HepG2 (cell line): ENCODE measurements around the gene ATP5MK. TPM values are rescaled to one million over a fixed set of nuclear protein-coding genes. Genes with fewer than 3 reads are reported as not detected.

Experiments used
- CBX1 ChIP-seq: IDR thresholded peaks from one replicate; pipeline ENCODE4 v1.6.1; 2016; ENCODE audit warnings: antibody characterized with exemption, low read depth
- CBX2 ChIP-seq, 2 experiments: fragments of 200-600 bp in 1 of 2; sonication (generic); formaldehyde crosslinking in 1 of 2; IDR thresholded peaks; 2 replicates each; pipeline versions ENCODE4 v1.7.0 to v1.8.1; 2018 to 2022; ENCODE audit warnings: low read depth in 2 of 2, low read length in 1 of 2, mild to moderate bottlenecking in 1 of 2, missing genetic modification reagents in 1 of 2
- CEBPB ChIP-seq: IDR thresholded peaks from 2 replicates; pipeline ENCODE4 v1.6.1; 2011; ENCODE audit warnings: low read depth, low read length, improper control_type of control experiment, borderline replicate concordance
- CHD2 ChIP-seq: IDR thresholded peaks from 2 replicates; pipeline ENCODE4 v1.6.1; 2011; ENCODE audit warnings: low read depth, low read length, improper control_type of control experiment
- GTF3A ChIP-seq: sonication (generic); formaldehyde crosslinking; conservative IDR thresholded peaks from 2 replicates; pipeline ENCODE4 v1.4.0; 2020; ENCODE audit warnings: mild to moderate bottlenecking, missing genetic modification reagents
- HOXA7 ChIP-seq: sonication (generic); formaldehyde crosslinking; IDR thresholded peaks from 2 replicates; pipeline ENCODE4 v1.8.1; 2022; ENCODE audit warnings: mild to moderate bottlenecking, missing genetic modification reagents, moderate library complexity
- KAT8 ChIP-seq: IDR thresholded peaks from 2 replicates; pipeline ENCODE4 v1.6.1; 2016; ENCODE audit warnings: missing genetic modification reagents, missing compliant biosample characterization
- MED1 ChIP-seq: sonication (generic); formaldehyde crosslinking; IDR thresholded peaks from 2 replicates; pipeline ENCODE4 v1.4.0; 2020; ENCODE audit warnings: missing genetic modification reagents
- NFIC ChIP-seq: IDR thresholded peaks from 2 replicates; pipeline ENCODE4 v1.6.1; 2012; ENCODE audit warnings: mild to moderate bottlenecking, low read length, inconsistent platforms
- NFRKB ChIP-seq: fragments of 450-650 bp; IDR thresholded peaks from 2 replicates; pipeline ENCODE4 v1.6.1; 2017
- PCBP2 ChIP-seq: fragments of 200-400 bp; formaldehyde crosslinking; optimal IDR thresholded peaks from 2 replicates; pipeline ENCODE3; 2018; ENCODE audit warnings: low read length, low read depth; ENCODE audit not compliant: poor library complexity, severe bottlenecking
- SCMH1 ChIP-seq: sonication (generic); formaldehyde crosslinking; IDR thresholded peaks from 2 replicates; pipeline ENCODE4 v1.9.0; 2021; ENCODE audit warnings: missing genetic modification reagents, mild to moderate bottlenecking, borderline replicate concordance
- U2AF1 ChIP-seq: fragments of 200-400 bp; formaldehyde crosslinking; optimal IDR thresholded peaks from 2 replicates; pipeline ENCODE3; 2017; ENCODE audit warnings: mild to moderate bottlenecking, low read depth, low read length
- ZFP36 ChIP-seq: fragments of 150-350 bp; IDR thresholded peaks from 2 replicates; pipeline ENCODE4 v1.6.1; 2018; ENCODE audit warnings: borderline replicate concordance, low read length, low read depth; ENCODE audit not compliant: partially characterized antibody
- ZFX ChIP-seq: sonication (generic); formaldehyde crosslinking; IDR thresholded peaks from 2 replicates; pipeline ENCODE4 v1.4.0; 2020; ENCODE audit warnings: mild to moderate bottlenecking, low read depth, missing genetic modification reagents, moderate library complexity
- ZMYM4 ChIP-seq: sonication (generic); formaldehyde crosslinking; IDR thresholded peaks from 2 replicates; pipeline ENCODE4 v1.8.1; 2023; ENCODE audit warnings: mild to moderate bottlenecking, missing genetic modification reagents
- ZNF143 ChIP-seq: sonication (generic); formaldehyde crosslinking; IDR thresholded peaks from 2 replicates; pipeline ENCODE4 v1.4.0; 2020; ENCODE audit warnings: missing genetic modification reagents
- ZNF451 ChIP-seq: sonication (generic); formaldehyde crosslinking; IDR thresholded peaks from 2 replicates; pipeline ENCODE4 v1.5.0; 2020; ENCODE audit warnings: mild to moderate bottlenecking, missing genetic modification reagents
- ZNF782 ChIP-seq: sonication (generic); formaldehyde crosslinking; IDR thresholded peaks from 2 replicates; pipeline ENCODE4 v1.4.0; 2020; ENCODE audit warnings: missing genetic modification reagents, mild to moderate bottlenecking, borderline replicate concordance
- ZNF883 ChIP-seq: sonication (generic); formaldehyde crosslinking; IDR thresholded peaks from 2 replicates; pipeline ENCODE4 v1.5.1; 2020; ENCODE audit warnings: mild to moderate bottlenecking, missing genetic modification reagents; ENCODE audit errors: not compliant biosample characterization
- polyA plus RNA-seq, 8 experiments: library from polyadenylated mRNA; depleted of rRNA in 3 of 8; stranded (reverse) in 7 of 8; unstranded in 1 of 8; fragments of >200 nt; fragmentation: Illumina TruSeq in 4 of 8; extraction: Trizol in 4 of 8; gene quantifications; 2 replicates each; pipeline versions ENCODE4 v1.2.1 to v1.2.3, GENCODE V29; 2011 to 2016; ENCODE audit warnings: low read depth in 4 of 8, missing spikeins in 1 of 8, mixed read lengths in 1 of 8; ENCODE audit not compliant: insufficient read depth in 1 of 8
- total RNA-seq, 5 experiments: library from RNA; depleted of rRNA; stranded (reverse); fragments of >200 nt; fragmentation: Illumina TruSeq; extraction: Trizol; gene quantifications; 2 replicates each; pipeline ENCODE4 v1.2.3, GENCODE V29; 2016; ENCODE audit warnings: low read depth in 1 of 5
- TF ChIP-seq, protein P1 (sequence below): sonication (generic); formaldehyde crosslinking; IDR thresholded peaks from 2 replicates; pipeline ENCODE4 v1.8.0; 2022; ENCODE audit warnings: mild to moderate bottlenecking, missing genetic modification reagents
- TF ChIP-seq, protein P2 (sequence below): sonication (generic); formaldehyde crosslinking; IDR thresholded peaks from 2 replicates; pipeline ENCODE4 v1.8.1; 2022; ENCODE audit warnings: mild to moderate bottlenecking, missing genetic modification reagents
- TF ChIP-seq, protein P3 (sequence below): sonication (generic); formaldehyde crosslinking; IDR thresholded peaks from 2 replicates; pipeline ENCODE4 v1.4.0; 2020; ENCODE audit warnings: missing genetic modification reagents
- TF ChIP-seq, protein P4 (sequence below): sonication (generic); formaldehyde crosslinking; IDR thresholded peaks from 2 replicates; pipeline ENCODE4 v1.4.0; 2020; ENCODE audit warnings: missing genetic modification reagents

Gene ATP5MK
- total and polyA plus RNA-seq, 2 of the 13 experiments (the other 11 are each of a cell fraction or from before 2014, with no cell fraction given) = 312 to 517 TPM

DNA sequence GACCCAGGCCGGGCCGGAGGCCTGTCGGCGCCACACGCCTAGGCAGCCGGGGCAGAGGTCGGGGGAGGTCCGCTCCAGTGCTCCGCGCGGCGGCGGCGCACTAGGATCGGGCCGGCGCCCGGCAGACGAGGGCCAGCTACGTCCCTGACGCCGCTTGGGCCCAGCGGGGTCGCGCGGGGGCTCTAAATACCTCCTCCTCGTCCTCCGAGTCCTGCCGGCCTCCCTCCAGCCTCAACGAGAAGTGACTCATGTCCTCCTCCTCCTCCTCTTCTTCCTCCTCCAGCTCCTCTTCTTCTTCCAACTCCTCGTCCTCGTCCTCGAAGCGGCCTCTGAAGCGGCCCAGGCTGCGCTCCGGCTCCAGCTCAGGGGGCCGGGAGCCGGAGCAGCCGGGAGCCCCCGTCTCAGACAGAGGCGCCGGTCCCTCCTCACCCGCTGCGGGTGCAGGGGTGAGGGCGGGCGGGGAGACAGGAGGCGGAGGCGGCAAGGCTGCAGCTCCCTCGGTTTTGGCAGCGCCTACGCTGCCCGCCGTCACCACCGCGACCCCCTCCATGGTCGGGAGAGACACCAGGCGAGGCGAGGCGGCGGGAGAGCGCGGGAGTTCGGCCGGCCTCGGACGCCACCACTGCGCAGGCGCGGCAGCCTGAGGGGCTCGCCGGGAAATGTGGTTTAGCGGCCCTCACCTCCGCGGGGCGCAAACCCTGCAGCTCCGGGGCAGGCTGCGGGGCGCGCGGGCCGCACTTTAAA lies 45.6 kb downstream of the ATP5MK start, which contains the start of gene PCGF6 (continued):
- peak; percentile 36; the same call in 1 of the 2 replicates for TF ChIP-seq KAT8 (CRISPR knock-in tag)
- TF ChIP-seq ZFP36 = no peak
- TF ChIP-seq ZNF782 (CRISPR knock-in tag) = 0 out of 2 replicates have a peak, but pooled peaks have one; percentile 58
- no peak for TF ChIP-seq NFRKB
- no peak for TF ChIP-seq CBX1
- TF ChIP-seq NFIC = no peak
- TF ChIP-seq MED1 = 0 out of 2 replicates have a peak, but pooled peaks have one; percentile 39
- no peak; the same call in 1 of the 2 replicates for TF ChIP-seq ZMYM4 (CRISPR knock-in tag)
- TF ChIP-seq GTF3A (CRISPR knock-in tag) = no peak
- TF ChIP-seq ZNF143 (CRISPR knock-in tag) = peak; percentile 92
- TF ChIP-seq, protein P1, sequence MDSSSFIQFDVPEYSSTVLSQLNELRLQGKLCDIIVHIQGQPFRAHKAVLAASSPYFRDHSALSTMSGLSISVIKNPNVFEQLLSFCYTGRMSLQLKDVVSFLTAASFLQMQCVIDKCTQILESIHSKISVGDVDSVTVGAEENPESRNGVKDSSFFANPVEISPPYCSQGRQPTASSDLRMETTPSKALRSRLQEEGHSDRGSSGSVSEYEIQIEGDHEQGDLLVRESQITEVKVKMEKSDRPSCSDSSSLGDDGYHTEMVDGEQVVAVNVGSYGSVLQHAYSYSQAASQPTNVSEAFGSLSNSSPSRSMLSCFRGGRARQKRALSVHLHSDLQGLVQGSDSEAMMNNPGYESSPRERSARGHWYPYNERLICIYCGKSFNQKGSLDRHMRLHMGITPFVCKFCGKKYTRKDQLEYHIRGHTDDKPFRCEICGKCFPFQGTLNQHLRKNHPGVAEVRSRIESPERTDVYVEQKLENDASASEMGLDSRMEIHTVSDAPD = no peak
- TF ChIP-seq SCMH1 (CRISPR knock-in tag) = no peak
- no peak for TF ChIP-seq CEBPB
- peak; percentile 90 for TF ChIP-seq ZFX (CRISPR knock-in tag)
- TF ChIP-seq, protein P2, sequence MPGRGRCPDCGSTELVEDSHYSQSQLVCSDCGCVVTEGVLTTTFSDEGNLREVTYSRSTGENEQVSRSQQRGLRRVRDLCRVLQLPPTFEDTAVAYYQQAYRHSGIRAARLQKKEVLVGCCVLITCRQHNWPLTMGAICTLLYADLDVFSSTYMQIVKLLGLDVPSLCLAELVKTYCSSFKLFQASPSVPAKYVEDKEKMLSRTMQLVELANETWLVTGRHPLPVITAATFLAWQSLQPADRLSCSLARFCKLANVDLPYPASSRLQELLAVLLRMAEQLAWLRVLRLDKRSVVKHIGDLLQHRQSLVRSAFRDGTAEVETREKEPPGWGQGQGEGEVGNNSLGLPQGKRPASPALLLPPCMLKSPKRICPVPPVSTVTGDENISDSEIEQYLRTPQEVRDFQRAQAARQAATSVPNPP (CRISPR knock-in tag) = no peak
- no peak for TF ChIP-seq HOXA7 (CRISPR knock-in tag)
- TF ChIP-seq ZNF451 (CRISPR knock-in tag) = peak; percentile 83
- no peak for TF ChIP-seq PCBP2
- TF ChIP-seq CHD2 = peak; percentile 50; the same call in 1 of the 2 replicates
- TF ChIP-seq ZNF883 (CRISPR knock-in tag) = peak; percentile 43
- TF ChIP-seq, protein P3, sequence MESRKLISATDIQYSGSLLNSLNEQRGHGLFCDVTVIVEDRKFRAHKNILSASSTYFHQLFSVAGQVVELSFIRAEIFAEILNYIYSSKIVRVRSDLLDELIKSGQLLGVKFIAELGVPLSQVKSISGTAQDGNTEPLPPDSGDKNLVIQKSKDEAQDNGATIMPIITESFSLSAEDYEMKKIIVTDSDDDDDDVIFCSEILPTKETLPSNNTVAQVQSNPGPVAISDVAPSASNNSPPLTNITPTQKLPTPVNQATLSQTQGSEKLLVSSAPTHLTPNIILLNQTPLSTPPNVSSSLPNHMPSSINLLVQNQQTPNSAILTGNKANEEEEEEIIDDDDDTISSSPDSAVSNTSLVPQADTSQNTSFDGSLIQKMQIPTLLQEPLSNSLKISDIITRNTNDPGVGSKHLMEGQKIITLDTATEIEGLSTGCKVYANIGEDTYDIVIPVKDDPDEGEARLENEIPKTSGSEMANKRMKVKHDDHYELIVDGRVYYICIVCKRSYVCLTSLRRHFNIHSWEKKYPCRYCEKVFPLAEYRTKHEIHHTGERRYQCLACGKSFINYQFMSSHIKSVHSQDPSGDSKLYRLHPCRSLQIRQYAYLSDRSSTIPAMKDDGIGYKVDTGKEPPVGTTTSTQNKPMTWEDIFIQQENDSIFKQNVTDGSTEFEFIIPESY (CRISPR knock-in tag) = 0 out of 2 replicates have a peak, but pooled peaks have one; percentile 7
- TF ChIP-seq CBX2 (IDR thresholded peaks at IDR 0.05; ENCODE audit: low read depth, low read length) = no peak
- no peak for TF ChIP-seq CBX2 (CRISPR knock-in tag; IDR thresholded peaks at IDR 0.05; ENCODE audit: low read depth)
- TF ChIP-seq U2AF1 = peak; percentile 59
- TF ChIP-seq, protein P4, sequence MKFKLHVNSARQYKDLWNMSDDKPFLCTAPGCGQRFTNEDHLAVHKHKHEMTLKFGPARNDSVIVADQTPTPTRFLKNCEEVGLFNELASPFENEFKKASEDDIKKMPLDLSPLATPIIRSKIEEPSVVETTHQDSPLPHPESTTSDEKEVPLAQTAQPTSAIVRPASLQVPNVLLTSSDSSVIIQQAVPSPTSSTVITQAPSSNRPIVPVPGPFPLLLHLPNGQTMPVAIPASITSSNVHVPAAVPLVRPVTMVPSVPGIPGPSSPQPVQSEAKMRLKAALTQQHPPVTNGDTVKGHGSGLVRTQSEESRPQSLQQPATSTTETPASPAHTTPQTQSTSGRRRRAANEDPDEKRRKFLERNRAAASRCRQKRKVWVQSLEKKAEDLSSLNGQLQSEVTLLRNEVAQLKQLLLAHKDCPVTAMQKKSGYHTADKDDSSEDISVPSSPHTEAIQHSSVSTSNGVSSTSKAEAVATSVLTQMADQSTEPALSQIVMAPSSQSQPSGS (CRISPR knock-in tag) = no peak
